Heart right ventricle (tissue), 16 donors: Measurements from ENCODE around the gene ORAI3. TPM values are rescaled to one million over a fixed set of nuclear protein-coding genes. Genes with fewer than 3 reads are reported as not detected.

Source experiments
- ATAC-seq, 8 donors: fragments of 200-7000 bp; cut with Tn5 transposase; one replicate each; pipeline ENCODE4 v1.9.1; 2020; ENCODE audit warnings: mild to moderate bottlenecking in 8 of 8, moderate library complexity in 8 of 8, moderate number of reproducible peaks in 1 of 8
- DNase-seq, 2 donors: peaks; one replicate each; pipeline ENCODE4 v3.0.0-alpha.2; 2020
- H3K27ac ChIP-seq, 10 donors: fragments of 200-600 bp; sonication (generic) in 2 of 10; one replicate each; pipeline versions ENCODE4 v1.5.0 to v1.8.0; 2020 to 2022; ENCODE audit warnings: mild to moderate bottlenecking in 3 of 10
- H3K27me3 ChIP-seq, 7 donors: fragments of 200-600 bp; one replicate each; pipeline ENCODE4 v1.8.0; 2021 to 2022; ENCODE audit warnings: mild to moderate bottlenecking in 2 of 7
- H3K36me3 ChIP-seq, 9 donors: fragments of 200-600 bp; sonication (generic) in 1 of 9; one replicate each; pipeline versions ENCODE4 v1.5.0 to v1.8.0; 2020 to 2022; ENCODE audit warnings: mild to moderate bottlenecking in 2 of 9
- H3K4me1 ChIP-seq, 9 donors: fragments of 200-600 bp; sonication (generic) in 1 of 9; one replicate each; pipeline versions ENCODE4 v1.5.0 to v1.8.0; 2020 to 2022; ENCODE audit warnings: mild to moderate bottlenecking in 4 of 9
- H3K4me3 ChIP-seq, 10 donors: fragments of 200-600 bp; sonication (generic) in 2 of 10; one replicate each; pipeline versions ENCODE4 v1.5.0 to v1.8.0; 2020 to 2022; ENCODE audit warnings: mild to moderate bottlenecking in 7 of 10, moderate library complexity in 2 of 10
- H3K9me3 ChIP-seq, 11 donors: fragments of 200-600 bp in 10 of 11; sonication (generic) in 2 of 11; one replicate each; pipeline versions ENCODE4 v1.5.0 to v1.8.0; 2013 to 2022; ENCODE audit warnings: mild to moderate bottlenecking in 2 of 11, control low read depth in 1 of 11, moderate library complexity in 1 of 11
- WGBS, 2 donors: extraction: QIAGEN DNeasy Blood & Tissue Kit; methylation state at CpG; one replicate each; pipeline ENCODE4 v1.1.7; 2013; ENCODE audit warnings: inconsistent platforms in 1 of 2; 5-methylcytosine and 5-hydroxymethylcytosine counted together
- intact Hi-C, 10 donors: fragments of 100-400 bp; cut with DNase I; formaldehyde crosslinking; loops; one replicate each; pipeline versions ENCODE4 v1.11.1 to v1.14.2; 2022
- polyA plus RNA-seq, 2 donors: library from polyadenylated mRNA; stranded (reverse); fragments of 200-250 nt; gene quantifications; one replicate each; pipeline ENCODE4 v1.2.3, GENCODE V29; 2013
- total RNA-seq, 10 donors: library from RNA; stranded (reverse); fragmentation: NEBNext Ultra II Directional in 3 of 10; extraction: Animal tissue kit (Norgen Biotek cat#: 25700) in 3 of 10; gene quantifications; one replicate each; pipeline versions ENCODE4 v1.2.1 to v1.2.4, GENCODE V29; 2021 to 2023
- TF ChIP-seq, protein P1 (sequence below), 9 donors: fragments of 200-600 bp; sonication (generic) in 2 of 9; IDR thresholded peaks; one replicate each; pipeline versions ENCODE4 v1.5.0 to v1.8.0; 2021 to 2022; ENCODE audit warnings: antibody characterized with exemption in 9 of 9, mild to moderate bottlenecking in 5 of 9, moderate library complexity in 1 of 9
- donor health status: Arrhythmogenic right ventricular cardiomyopathy.
- donor health status: ischemic (EF 13 %, LVEDD 7.1; RV severe dilation, severe dysfunction).
- donor health status: healthy with polysubstance abuse.
- donor health status: DM: no; HTN: yes; CAD: no.
- donor health status: DM: no; HTN: no; CAD: no.
- donor health status: ischemic (EF 25% LVEDD 6.9; RV normal size, moderate dysfunction).
- donor health status: ischemic (EF 25% LVEDD 5.7; RV mildly dilated, moderate dysfunction).
- donor health status: healthy.
- donor health status: DM: yes; HTN: yes; CAD: no.
- donor health status: Ischemic cardiomyopathy.
- donor health status: ischemic (EF 35%, LVEDD 5.7; RV mildly dilated, moderate dysfunction).
- donor health status: nonischemic (EF 11% LVEDD 7.7; RV severe dilation, severe dysfunction).
- donor health status: DM: yes; HTN: yes; CAD: no.
- donor health status: PGD.
- donor health status: ischemic (EF 29% LVEDD 5.4; RV normal size, mild dysfunction).
- donor health status: nonischemic (EF 23%, LVEDD 6.1; RV moderate dilation, normal function).

The ORAI3 gene
- total and polyA plus RNA-seq, 12 donors, result 7.8 to 19.8 (median 11.4) TPM

DNA sequence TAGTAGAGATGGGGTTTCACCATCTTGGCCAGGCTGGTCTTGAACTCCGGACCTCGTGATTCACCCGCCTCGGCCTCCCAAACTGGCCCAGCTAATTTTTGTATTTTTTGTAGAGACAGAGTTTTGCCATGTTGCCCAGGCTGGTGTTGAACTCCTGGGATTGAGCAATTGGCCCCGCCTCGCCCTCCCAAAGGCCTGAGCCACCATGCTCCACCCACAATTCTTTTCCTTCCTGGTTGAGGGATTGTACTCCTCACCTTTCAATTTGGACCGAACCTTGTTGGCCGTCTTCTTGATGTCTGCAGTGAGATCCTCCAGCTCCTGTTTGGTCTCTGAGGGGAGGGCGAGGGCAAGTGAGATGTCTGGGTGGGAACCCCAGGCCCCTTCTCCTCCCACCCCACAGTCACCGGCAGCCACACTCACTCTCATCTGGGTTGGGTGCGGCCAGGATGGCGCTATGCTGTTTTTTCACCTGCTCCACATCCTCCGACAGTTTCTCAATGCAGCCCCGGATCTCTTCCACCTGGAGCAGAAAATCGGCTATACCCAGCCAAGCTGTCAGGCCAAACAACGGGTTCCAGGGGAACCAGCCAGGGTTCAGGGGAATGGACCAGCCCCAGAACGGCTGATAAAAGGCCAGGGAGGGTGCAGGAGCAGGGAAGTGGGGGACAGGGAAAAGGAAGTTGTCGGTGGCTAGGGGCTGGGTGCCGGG is 52.0 kb downstream of the ORAI3 start:
- H3K9me3 ChIP-seq, result no peaks in the 10 kb centered on the region
- TF ChIP-seq, protein P1, sequence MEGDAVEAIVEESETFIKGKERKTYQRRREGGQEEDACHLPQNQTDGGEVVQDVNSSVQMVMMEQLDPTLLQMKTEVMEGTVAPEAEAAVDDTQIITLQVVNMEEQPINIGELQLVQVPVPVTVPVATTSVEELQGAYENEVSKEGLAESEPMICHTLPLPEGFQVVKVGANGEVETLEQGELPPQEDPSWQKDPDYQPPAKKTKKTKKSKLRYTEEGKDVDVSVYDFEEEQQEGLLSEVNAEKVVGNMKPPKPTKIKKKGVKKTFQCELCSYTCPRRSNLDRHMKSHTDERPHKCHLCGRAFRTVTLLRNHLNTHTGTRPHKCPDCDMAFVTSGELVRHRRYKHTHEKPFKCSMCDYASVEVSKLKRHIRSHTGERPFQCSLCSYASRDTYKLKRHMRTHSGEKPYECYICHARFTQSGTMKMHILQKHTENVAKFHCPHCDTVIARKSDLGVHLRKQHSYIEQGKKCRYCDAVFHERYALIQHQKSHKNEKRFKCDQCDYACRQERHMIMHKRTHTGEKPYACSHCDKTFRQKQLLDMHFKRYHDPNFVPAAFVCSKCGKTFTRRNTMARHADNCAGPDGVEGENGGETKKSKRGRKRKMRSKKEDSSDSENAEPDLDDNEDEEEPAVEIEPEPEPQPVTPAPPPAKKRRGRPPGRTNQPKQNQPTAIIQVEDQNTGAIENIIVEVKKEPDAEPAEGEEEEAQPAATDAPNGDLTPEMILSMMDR (IDR thresholded peaks at IDR 0.05), result no peak
- H3K4me1 ChIP-seq, result peaks cover 4 to 35% (median 16%) of the 10 kb centered on the region in 9 donors
- WGBS, 2 donors, result 88 to 89% methylated on average over 19 of the region's 19 CpGs
- ATAC-seq (no peak), DNase-seq (no peak)
- H3K27ac ChIP-seq, result no peak overlapping the region
- no peaks in the 10 kb centered on the region for H3K27me3 ChIP-seq
- intact Hi-C loops, result no loop called here
- H3K4me3 ChIP-seq, result no peak overlapping the region
- H3K36me3 ChIP-seq, result no peaks in the 10 kb centered on the region

DNA sequence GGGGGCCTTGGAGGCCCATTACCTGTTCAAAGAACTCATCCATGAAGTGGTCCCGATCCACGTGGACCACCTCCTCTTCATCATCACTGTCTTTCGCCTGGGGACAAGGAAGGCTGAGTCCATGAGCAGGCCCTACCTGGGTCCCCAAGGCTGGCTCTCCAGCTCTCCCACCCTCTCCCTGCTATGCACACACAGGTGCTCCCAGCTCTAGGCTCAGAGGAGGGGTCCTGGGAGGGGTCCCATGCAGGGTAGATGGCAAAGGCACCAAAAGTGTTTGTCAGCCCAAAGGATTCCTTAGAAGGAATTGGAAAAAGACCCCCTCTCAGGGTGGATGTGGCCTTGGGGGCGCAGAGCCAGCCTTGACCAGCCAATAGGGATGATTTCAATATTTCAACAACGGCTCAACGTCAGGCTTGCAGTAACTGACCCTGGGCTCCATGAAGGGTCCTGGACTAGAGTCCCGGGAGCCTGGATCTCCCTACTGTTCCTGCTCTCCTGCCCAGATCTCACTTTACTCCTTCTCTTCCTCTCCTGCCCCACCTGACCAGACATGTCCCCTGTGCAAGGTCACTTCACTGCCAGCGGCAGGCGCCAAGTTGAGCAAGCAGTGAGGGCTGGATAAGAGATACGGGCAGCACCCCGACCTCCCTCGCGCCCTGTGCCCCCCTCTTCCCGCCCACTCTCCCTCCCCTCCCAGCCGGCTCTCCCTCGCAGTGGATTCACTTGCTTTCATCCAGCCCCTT is 52.8 kb downstream of the ORAI3 start:
- Histone ChIP-seq H3K4me3 (no peak overlapping the region), H3K27ac (no peak overlapping the region), H3K4me1 (peaks cover 0 to 27% (median 13%) of the 10 kb centered on the region in 9 donors), H3K27me3 (peaks cover 0 to 6% (median 4%) of the 10 kb centered on the region in 7 donors), H3K9me3 (no peaks in the 10 kb centered on the region), H3K36me3 (no peaks in the 10 kb centered on the region)
- intact Hi-C loops, result no loop called here
- WGBS, 2 donors, result 32 to 48% methylated on average over 14 to 16 of the region's 16 CpGs
- no peak for DNase-seq
- TF ChIP-seq, protein P1 (IDR thresholded peaks at IDR 0.05), result no peak
- ATAC-seq, result peak in 1 of 8 donors; percentile 19

DNA sequence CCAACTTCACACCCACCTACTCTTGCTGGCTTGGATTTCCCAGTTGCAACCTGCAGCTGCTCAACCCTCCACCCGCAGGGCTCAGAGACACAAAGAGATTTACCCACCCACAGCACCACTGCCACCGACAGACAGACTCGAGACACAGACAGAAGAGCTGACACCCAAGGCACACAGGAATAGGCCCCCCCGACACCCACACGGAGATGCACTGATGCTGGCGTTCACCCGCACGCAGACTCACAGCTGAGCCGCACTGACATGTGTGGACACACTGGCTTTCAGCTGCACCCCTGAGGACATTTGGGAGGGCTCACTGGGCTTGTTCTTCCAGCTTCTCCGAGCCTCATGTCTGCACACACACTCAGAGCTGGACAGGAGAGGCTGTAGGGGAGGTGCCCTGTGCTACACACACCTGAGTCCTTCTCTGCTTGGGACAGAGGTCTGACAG is 53.4 kb downstream of the ORAI3 start:
- 72% methylated on average over 10 of the region's 10 CpGs for WGBS, 2 donors
- Histone ChIP-seq H3K4me3 (no peak overlapping the region), H3K9me3 (no peaks in the 10 kb centered on the region), H3K4me1 (peaks cover 0 to 25% (median 8%) of the 10 kb centered on the region in 9 donors), H3K27ac (peak overlapping the region in 3 of 10 donors; percentile 28 to 51 (median 30)), H3K36me3 (no peaks in the 10 kb centered on the region), H3K27me3 (peaks cover 0 to 11% (median 8%) of the 10 kb centered on the region in 7 donors)
- DNase-seq (no peak), ATAC-seq (no peak)
- TF ChIP-seq, protein P1 (IDR thresholded peaks at IDR 0.05), result no peak
- intact Hi-C loops, result no loop called here

DNA sequence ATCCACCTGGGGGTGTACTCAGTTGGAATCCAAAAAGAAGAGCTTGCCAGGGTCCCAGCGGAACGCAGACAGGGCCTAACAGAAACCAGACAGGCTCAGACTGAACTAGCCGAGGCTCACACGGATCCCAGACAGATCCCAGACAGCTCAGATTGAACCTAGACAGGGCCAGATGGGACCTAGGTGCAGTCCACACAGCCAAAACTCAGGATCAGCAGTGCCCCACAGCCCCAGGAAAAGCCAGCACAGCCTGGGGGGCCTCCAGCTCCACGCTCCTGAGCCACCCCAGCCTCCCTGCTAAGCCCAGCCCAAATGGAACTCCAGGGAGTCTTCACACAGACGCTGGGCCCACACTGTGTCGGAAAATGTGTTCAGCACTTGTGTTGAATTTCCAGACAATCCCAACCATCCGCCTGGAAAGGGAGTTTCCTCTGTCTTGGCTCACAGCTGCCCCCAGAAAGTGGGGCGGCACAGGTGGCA is 54.0 kb downstream of the ORAI3 start:
- DNase-seq (no peak), ATAC-seq (peak in 1 of 8 donors; percentile 32)
- intact Hi-C loops, result no loop called here
- Histone ChIP-seq H3K27me3 (peaks cover 0 to 17% (median 14%) of the 10 kb centered on the region in 7 donors), H3K4me1 (peaks cover 0 to 19% (median 2%) of the 10 kb centered on the region in 9 donors), H3K4me3 (no peak overlapping the region), H3K36me3 (no peaks in the 10 kb centered on the region), H3K9me3 (no peaks in the 10 kb centered on the region), H3K27ac (peak overlapping the region in 4 of 10 donors; percentile 25 to 51 (median 29))
- TF ChIP-seq, protein P1 (IDR thresholded peaks at IDR 0.05), result no peak
- 81% methylated on average over 9 of the region's 9 CpGs for WGBS, 2 donors
